ENCODE data around the gene CHAC1.

Gene CHAC1

GRCh38 chr15:40921949-40922607, 31.2 kb upstream of the CHAC1 start:
- no peak overlapping the region for H3K4me3 ChIP-seq
- H3K27ac ChIP-seq: no peak overlapping the region

- Histone ChIP-seq H3K27ac (no peak overlapping the region), H3K4me3 (no peak overlapping the region)
These were observed 30.7 kb upstream of the CHAC1 start for GRCh38 chr15:40922608-40923005.

DNA sequence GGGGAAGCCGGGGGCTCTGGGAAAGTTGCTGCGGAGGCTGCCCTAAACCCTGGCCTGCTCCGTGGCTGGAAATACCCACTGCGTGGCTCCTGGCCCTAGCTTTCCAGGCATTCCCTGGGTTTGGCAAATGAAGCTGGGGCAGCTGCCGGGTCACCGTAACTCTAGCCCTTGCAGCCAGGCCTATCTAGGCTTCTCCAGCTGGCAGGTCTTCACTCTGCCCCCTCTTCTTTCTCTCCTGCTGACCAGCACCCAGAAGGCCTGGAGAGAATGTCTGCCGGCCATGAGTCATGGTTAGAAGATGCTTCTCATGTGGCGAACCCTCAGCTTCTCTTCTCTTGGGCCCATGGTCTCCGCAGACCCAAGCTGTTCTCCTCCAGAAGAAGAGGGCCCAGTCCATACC, 29.7 kb upstream of the CHAC1 start:
- H3K4me3 ChIP-seq: no peak overlapping the region
- H3K27ac ChIP-seq: no peak overlapping the region

- Histone ChIP-seq H3K4me3 (no peak overlapping the region), H3K27ac (no peak overlapping the region)
These were observed 27.8 kb upstream of the CHAC1 start for GRCh38 chr15:40925495-40925862.

GRCh38 chr15:40925863-40926658, 27.2 kb upstream of the CHAC1 start:
- H3K4me3 ChIP-seq: peak overlapping the region in 4 of 7 experiments; percentile 4 to 22 (median 13)
- no peak overlapping the region for H3K27ac ChIP-seq

GRCh38 chr15:40926659-40927494, 26.4 kb upstream of the CHAC1 start:
- no peak overlapping the region for H3K27ac ChIP-seq
- H3K4me3 ChIP-seq: peak overlapping the region in 1 of 7 experiments; percentile 22

DNA sequence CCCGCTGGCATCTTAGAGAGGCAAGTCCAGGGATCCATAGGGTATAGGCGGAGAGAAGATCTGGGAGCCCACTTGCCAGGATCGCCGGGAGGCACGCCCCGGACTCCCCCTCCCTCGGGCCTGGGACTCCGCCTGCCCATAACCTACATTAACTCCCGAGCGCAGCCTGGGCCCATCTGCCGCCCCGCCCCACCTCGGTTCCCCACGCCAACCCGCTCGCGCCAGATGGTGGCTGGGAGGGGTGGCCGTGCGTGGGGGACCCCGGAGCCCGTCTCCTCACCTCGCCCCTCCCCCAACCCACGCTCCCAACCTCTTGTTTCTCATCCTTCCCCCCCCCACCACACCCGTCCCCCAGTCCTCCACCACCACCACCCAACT, 25.8 kb upstream of the CHAC1 start:
- H3K27ac ChIP-seq: no peak overlapping the region
- H3K4me3 ChIP-seq: peak overlapping the region in 5 of 7 experiments; percentile 17 to 47 (median 38)

GRCh38 chr15:40927873-40928806, 25.1 kb upstream of the CHAC1 start:
- no peak overlapping the region for H3K27ac ChIP-seq

DNA sequence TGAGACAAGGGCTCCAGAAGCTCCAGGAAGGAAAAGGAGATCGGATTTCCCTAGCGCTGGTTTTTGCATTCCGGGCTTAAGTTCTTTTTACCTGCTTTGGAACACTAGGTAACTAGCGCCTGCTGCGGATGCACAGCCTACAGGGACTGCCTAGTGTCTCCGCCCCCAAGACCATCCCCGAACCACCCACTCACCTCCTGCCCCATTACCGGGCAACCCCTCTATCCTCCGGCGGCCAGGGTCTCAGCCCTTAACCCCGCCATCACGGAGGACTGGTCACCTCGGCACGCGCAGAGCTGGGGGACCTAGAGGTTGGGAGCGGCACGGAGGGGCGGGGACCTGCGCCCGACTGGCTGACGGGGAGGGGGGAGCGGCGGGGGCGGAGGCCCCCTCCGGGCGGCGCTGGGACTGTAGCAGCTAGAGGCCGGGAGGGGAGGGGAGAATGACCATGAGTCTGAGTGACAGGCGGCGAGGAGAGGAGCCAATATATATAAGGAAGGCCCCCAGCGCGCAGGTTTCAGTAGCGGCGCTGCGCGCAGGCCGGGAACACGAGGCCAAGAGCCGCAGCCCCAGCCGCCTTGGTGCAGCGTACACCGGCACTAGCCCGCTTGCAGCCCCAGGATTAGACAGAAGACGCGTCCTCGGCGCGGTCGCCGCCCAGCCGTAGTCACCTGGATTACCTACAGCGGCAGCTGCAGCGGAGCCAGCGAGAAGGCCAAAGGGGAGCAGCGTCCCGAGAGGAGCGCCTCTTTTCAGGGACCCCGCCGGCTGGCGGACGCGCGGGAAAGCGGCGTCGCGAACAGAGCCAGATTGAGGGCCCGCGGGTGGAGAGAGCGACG, 24.2 kb upstream of the CHAC1 start, which contains the start of gene DLL4:
Gene DLL4, plus strand, starts transcription at position 520 of the 839 bp plus-strand sequence. CDS start 329 bp downstream, outside the sequence.
- Histone ChIP-seq H3K27ac (peak within 1 kb of the TSS in 10 of 21 experiments; percentile 2 to 68 (median 23)), H3K4me3 (peak within 1 kb of the TSS; percentile 22 to 47 (median 38))

More at GRCh38 chr15:40927873-40928806, 25.1 kb upstream of the CHAC1 start:
- H3K4me3 ChIP-seq: peak overlapping the region; percentile 17 to 47 (median 36)

DNA sequence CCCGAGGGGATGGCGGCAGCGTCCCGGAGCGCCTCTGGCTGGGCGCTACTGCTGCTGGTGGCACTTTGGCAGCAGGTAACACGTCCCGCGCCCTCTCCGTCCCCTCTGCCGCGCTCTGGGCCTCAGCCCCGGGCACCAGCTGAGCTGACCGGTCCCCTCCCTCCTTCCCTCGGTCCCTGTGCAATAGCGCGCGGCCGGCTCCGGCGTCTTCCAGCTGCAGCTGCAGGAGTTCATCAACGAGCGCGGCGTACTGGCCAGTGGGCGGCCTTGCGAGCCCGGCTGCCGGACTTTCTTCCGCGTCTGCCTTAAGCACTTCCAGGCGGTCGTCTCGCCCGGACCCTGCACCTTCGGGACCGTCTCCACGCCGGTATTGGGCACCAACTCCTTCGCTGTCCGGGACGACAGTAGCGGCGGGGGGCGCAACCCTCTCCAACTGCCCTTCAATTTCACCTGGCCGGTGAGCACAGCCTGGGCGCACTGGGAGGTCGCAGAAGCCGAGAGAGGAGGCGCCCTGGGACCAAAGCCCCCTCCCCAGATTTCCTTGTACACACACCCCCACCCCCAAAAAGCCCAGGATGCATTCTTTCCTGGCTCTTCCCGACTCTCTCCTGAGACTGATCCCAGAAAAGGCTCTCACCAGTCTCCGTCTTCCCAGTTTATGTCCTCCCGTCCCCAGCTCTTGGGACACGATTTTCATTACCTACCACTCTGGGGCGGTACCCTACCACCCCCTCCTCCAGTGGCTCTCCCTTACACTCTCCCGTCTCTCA, 23.4 kb upstream of the CHAC1 start:
- peak overlapping the region in 10 of 21 experiments; percentile 2 to 68 (median 23) for H3K27ac ChIP-seq
- H3K4me3 ChIP-seq: peak overlapping the region; percentile 22 to 47 (median 38)

DNA sequence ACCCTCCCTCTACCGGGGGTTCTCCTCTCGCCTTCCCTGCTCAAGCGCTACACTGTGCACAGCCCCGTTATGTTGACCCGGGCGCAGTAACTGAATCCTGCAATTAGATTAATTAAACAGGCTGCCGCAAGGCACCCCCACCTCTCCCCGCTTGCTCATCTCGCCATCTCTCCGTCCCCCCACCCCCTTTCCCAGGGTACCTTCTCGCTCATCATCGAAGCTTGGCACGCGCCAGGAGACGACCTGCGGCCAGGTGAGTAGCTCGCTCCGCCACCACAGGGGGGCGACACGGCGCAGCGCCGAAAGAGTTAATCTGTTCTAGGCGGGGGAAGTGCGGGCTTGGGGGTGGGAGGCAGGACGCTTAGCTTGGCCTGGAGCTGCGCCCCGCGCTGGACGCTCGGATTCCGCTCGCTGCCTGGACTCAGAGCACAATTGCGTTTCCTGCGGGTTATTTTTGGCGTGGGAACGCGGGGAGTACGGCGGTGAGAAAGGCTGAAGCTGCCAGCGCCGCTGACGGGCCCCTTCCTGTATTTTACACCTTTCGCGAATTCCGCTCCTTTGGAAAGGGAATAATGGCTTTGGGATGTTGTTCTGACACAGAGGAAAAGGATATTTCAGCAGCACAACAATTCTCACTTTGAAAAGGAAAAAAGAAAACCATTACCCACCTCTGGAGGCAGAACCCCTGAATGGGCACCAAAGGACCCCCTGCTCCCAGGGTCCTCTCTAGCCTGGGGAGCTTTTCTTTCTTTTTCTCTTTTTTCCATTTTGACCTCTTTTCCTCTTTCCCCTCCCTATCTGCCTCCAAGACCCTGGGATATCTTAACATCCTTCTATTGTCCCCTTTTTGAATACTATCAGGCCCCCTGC, 22.6 kb upstream of the CHAC1 start:
- H3K27ac ChIP-seq: peak overlapping the region in 8 of 21 experiments; percentile 4 to 68 (median 19)
- peak overlapping the region; percentile 22 to 47 (median 38) for H3K4me3 ChIP-seq

DNA sequence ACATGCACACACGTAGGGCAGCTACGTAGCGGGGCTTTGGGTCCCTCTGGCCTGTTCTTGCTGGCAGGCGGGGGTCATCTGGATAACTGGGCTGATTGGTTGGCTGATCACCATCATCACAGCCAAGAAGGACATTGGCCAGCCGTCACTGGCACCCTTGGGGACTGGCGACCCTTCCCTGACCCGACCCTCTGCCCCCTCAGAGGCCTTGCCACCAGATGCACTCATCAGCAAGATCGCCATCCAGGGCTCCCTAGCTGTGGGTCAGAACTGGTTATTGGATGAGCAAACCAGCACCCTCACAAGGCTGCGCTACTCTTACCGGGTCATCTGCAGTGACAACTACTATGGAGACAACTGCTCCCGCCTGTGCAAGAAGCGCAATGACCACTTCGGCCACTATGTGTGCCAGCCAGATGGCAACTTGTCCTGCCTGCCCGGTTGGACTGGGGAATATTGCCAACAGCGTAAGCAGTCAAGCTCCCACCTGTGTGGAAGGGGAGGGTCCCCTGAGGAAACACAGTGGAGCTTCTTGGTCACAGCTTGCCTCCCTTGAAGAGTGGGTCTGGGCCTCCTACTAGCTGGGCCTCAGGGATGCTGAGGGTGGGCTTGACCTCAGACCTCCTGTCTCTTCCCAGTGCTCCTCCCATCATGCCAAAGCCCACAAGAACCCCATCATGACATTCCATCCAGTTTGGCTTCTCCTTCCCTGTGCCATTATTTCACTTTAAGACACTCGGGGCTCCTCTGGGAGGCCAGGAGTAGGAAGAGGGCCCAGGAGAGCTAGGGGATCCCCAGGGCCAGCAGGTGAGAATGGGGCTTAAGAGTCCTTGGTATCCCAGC, 21.8 kb upstream of the CHAC1 start:
- Histone ChIP-seq H3K27ac (peak overlapping the region in 4 of 21 experiments; percentile 7 to 68 (median 18)), H3K4me3 (peak overlapping the region in 6 of 7 experiments; percentile 10 to 47 (median 37))

- H3K27ac ChIP-seq: no peak overlapping the region
- H3K4me3 ChIP-seq: peak overlapping the region in 2 of 7 experiments; percentile 1 to 38
These were observed 21.1 kb upstream of the CHAC1 start for GRCh38 chr15:40932156-40932555.

DNA sequence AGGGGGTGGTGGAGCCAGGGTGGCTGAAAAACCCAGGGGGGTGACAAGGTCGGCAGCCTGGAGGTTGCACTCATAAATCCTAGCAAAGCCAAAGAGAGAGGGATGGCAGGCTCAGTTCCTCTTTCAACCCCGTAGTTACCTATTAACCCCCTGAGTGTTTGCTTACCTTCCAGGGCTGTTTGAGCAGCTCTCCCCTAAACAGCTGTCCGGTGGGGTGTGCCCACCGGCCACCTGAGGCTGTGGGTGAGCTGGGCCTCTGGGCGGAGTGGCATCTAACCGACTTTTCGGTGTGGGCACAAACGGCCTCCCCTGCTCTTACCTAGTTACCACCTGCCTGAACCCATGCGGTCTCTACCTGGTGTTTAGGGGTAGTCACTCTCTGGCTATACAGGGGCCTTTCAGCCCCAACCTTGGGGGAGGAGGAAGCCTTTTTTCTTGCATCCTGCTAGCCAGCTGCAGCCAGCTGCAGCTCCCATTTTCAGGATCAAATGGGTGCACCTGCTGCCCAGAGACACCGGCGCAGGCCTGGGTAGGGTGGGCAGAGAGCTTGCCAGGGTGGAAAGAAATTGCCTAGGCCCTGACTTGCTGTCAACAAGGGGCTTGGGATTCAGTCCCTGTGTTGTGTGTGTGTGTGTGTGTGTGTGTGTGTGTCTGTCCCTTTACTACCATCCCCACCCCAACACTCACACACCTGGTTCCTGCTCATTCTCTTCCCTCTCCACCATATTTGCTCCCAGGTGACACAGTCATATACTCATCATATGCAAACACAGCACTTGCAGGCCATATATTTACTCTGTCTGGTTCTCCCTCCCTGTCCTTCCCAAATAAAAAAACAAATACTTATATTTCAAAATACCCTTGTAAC, 20.4 kb upstream of the CHAC1 start:
- Histone ChIP-seq H3K4me3 (no peak overlapping the region), H3K27ac (no peak overlapping the region)

DNA sequence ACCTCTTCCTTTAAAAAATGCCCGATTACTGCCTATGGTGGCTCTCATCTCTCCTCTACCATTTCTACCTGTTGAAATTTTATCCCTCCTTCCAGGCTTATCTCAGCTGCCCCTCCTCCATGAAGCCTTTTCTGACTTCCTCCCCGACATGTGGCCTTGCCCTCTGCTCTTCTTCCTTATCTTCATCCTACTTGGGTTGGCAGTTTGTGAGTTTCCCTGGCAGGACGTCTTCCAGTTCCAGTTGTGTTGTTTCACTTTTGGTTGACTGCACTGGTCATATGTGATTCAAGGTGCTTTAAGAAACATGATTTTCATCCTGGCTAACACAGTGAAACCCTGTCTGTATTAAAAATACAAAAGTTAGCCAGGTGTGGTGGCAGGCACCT, 19.8 kb upstream of the CHAC1 start:
- H3K4me3 ChIP-seq: no peak overlapping the region
- no peak overlapping the region for H3K27ac ChIP-seq

Data from skin epidermis (tissue), 12 donors.